NCI-H1092 (cell line): Measurements from ENCODE around the gene CIZ1.

Experiments used
- DNase-seq: peaks from one replicate; lab custom pipeline; 2025; lab: John Stamatoyannopoulos, UW

CIZ1 gene

DNA sequence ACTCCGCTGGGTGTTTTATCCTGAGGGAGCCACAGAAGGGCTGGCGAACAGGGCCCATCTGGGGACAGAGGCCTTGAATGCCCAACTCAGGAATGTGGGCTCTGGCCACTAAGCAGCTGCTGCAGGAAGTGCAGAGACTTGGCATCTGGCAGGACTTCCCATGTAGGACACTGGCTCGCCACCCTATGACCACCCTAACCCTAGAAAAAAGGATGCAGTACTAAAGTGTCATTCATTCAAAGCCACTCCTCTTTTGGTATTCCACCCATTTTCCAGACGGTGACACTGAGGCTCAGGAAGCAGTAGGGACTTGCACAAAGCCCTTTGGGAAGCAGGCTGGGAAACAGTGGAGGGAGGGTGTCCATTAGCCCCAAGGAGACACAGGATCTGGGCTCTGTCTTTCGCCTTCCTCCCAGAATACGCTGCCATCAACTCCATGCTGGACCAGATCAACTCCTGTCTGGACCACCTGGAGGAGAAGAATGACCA lies 28.3 kb downstream of the CIZ1 start:
- DNase-seq: no peak

DNA sequence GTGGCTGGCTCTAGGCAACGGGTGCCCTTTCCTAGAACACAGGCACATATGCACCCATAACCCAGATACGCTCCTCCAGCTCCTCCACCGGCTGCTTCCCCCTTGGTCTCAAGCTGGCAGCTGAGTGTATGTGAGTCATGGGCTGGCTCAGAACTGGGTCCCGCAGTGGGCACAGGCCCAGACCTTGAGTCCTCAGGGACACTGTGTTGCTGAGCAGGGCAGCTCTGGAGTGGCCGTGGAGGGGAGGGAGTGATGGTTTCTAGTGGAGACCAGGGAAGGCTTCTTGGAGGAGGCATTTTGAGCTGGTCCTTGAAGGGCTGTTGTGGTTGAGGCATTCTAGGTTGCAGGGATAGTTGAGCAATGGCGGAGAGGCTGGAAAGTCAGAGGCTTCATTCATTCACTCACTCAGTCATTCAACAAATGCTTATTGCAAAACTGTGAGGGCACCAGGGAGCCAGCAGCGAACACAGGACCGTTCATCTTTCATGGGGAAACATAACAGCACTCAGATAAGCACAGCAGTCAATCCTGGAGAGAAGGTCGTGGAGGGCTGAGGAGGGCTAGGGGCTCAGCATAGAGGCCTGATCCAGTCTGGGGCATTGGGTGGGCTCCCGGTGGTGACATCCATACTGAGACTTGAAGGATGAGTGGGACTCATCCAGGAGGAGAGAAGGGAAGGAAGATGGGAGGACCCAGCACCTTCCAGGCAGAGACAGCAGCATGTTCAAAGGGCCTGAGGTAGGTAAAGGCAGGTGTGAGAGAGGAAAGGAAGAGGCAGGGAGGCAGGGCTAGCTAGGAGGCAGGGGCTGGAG lies 29.0 kb downstream of the CIZ1 start:
- DNase-seq: no peak

DNA sequence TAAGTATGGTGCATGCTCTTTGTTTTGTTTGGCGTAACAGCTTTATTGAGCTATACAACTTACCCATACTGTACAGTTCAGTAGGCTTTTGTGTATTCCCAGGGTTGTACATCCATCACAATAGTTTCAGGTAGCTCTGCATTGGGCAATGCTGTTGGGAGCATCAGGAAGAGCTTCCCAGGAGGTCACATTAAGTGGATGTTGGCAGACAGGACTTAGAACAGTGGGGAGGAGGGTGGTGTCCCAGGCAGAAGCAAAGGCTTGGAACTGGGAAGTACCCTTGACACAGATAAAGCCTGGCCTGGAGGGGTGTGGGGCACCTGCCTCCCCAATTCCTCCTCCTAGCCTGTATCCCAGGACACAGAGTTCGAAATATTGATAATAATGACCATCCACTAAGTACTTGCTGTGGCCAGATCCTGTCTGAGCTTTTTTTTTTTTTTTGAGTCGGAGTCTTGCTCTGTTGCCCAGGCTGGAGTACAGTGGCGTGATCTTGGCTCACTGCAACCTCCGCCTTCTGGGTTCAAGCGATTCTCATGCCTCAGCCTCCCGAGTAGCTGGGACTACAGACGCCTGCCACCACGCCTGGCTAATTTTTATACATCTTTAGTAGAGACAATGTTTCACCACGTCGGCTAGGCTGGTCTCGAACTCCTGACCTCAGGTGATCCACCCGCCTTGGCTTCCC lies 30.0 kb downstream of the CIZ1 start:
- no peak for DNase-seq

DNA sequence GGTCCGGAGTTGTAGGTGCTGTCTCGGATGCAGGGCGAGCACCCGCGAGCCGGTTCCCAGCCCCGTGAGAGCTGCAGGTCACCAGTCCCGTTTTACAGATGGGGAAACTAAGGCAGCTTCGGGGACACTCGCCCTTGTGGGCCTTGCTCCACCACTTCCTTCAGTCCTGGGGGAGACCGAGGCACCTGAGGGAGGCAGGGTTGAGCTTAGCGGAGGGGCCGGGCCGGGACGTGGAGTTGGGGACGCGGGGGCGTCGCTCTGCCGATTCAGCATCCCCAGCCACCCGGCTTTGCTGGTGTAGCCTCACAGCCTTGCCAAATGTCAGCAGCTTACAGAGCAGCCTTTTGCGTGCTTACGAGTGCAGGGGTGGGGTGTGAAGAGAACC lies 30.8 kb downstream of the CIZ1 start:
- DNase-seq: no peak

DNA sequence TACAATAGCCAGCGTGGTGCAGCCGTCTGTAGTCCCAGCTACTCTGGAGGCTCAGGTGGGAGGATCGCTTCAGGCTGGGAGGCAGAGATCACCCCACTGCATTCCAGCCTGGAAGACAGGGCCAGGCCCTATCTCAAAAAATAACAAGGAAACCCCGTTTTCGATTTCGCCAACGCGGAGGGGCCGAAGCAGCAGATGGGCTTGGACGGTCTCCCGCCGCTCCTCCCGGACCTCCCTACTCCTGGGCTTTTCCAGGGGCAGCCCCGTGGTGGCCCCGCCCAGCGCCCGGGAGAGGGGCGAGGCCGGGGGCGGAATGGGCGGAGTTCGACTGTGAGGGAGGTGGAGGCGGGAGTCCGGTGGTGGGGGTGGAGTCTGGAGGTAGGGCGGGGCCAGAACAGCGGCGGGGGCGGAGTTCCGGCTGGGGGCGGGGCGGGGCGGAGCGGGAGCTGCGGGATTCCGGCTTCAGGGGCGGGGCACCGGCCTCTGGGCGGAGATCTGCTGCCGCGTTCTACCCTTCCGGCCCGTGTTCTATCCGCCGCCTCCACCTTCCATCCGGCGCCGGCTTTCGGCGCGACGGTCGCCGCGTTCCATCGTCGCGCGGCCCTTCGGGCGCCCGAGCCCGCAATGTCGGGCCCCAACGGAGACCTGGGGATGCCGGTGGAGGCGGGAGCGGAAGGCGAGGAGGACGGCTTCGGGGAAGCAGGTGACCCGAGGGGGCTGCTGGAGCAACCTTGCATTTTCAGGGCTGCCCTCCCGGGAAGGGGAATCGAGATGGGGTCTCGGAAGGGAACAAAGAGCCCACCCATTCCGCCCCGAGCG lies 31.4 kb downstream of the CIZ1 start, which contains the start of gene BBLN:
BBLN (plus strand) TSS at position 482 of the 819 bp plus-strand sequence; CDS start at position 625, 143 bp downstream.
- DNase-seq: peak; percentile 92

DNA sequence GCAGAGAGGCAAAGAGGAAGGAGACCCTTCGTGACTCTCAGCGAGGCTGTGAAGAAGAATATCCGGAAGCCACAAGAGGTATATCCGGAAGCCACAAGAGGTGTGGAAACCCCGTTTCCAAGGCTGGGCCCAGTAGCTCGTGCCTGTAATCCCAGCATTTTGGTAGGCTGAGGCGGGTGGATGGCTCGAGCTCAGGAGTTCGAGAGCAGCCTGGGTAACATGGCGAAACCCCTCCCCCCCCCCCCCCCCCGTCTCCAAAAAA lies 31.9 kb downstream of the CIZ1 start:
- no peak for DNase-seq

DNA sequence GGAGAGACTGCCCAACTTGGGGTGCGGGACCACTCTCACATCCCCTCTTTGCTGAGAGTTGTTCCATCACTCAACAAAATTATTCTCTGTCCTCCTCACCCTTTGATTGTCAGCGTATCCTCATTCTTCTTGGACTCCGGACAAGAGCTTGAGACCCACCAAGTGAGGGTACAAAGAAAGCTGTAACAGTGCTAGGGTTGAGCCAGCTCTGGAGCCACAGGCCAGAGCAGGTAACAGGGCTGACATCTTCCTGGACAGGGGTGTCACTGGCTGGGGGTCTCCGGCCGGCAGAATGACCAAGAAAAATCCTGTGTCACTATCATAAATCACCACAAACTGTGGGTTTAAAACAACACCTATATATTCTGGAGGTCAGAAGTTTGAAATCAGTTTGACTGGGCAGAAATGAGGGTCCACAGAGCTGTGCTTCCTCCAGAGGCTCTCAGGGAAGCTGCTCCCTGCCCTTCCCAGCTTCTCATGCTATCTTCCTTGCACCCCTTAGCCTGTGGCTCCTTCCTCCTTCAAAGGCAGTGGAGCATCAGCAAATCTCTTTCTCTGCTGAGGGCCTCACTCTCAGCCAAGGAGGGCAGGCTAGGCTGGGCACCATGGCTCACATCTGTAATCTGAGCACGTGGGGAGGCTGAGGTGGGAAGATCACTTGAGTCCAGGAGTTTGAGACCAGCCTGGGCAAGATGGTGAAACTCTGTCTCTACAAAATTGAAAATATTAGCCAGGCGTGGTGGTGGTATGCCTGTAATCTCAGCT lies 35.5 kb downstream of the CIZ1 start:
- DNase-seq: no peak

DNA sequence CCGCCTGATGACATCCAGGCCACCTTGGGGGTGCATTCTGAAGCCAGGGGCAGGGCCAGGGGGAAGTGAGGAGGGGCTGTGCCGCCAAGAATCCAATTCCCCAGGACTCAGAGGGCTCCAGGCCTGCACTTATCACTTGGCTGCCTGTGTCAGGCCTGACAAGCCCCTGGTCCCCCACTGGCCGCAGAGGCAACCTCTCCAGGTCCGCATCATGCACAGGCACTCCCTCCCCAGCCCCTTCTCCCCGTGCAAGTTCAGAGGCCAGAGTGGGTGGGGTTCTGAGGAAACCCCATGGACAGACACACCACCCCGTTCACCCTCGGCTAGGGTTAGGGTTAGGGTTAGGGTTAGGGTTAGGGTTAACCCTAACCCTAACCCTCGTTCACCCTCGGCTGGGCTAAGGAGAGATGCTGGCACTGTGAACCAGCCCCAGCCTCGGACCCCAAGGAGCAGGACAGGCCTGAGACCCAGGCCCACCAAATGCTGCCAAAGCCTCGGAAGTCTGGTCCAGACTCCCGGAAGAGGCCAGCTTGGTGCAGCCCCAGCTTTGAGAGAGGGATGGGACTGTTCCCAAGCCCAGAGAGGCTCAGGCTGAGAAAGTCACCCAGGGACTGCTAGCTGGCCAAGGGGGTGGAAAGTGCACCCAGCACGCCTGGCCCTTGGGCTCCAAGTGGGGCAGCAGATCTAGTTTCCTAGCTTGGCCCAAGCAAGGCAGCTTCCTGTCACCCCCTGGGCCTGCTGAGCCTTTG lies 37.3 kb downstream of the CIZ1 start:
- DNase-seq: no peak

DNA sequence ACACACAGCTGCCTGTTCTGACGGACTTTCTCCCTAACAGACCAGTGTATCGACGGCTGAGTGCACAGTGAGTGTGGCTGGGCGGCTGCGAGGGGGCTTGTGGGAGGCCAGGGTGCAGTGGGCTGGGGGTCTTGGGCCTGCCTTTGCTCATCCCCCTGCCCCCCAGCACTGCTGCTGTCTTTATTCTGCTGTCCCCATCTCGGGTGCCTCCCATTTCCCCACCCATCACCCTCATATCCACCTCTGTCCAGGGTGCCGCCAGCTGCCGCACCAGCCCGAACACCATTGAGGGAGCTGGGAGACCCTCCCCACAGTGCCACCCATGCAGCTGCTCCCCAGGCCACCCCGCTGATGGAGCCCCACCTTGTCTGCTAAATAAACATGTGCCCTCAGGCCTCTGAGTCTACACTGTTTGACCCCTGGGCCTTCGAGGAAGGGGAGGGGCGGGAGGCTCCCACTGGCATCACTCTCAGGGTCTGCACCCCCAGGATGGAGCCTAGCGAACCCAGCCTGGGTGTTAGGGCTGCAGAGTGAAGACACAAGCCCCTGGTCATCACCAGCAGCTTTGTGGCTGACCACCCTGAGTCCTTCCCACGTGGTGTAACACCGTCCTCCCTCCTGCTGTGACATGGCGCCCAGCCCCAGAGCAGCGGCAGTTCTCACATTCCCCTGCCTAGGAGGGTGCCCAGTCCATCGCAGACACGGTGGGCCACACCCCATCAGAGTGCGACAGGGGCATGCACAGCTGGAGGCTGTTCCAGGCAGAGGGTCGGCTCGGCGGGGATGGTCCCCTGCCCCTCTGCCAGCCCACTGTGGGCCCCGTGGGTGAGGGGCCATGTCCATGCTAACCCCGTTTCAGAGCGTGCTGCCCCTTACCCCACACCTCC lies 38.1 kb downstream of the CIZ1 start:
- no peak for DNase-seq

DNA sequence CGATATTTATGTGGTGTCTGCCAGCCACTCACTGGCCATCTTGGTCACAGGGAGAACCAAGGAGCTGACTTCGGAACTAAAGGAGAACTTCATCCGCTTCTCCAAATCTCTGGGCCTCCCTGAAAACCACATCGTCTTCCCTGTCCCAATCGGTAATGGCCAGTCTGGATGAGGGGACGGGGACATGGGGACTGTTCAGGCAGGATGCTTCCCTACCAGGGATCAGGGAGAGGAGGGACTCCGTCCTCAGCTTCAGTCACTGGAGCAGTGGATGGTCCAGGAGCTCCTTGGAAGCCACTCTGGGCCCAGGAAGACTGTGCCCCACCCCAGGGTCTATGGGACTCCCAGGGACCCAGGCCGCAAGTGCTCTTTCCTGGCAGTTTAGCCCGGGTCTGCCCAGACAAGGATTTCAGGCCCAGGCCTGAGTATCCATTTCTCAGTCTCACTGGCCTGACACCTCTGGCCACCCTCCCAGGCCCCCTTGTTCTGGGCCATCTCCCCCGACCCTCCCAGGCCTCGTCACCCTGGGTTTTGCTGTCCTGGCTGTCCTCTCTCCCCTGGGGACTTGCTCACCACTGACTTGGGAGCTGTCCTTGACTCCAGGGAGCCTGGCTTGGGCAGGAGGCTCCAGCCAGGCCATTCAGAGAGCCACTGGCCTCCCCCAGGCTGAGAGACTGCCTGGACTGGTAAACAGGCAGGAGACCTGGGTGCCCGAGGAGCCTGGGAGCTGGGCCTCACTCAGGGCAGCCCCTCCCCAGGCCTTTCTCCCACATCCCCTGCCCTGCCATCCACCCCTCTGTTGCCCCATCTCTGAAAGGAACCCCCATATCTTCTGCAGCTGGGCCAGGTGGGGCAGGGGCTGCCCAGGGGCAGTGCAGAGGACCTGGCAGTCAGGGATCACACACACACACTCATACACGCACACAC lies 39.0 kb downstream of the CIZ1 start:
- DNase-seq: no peak

DNA sequence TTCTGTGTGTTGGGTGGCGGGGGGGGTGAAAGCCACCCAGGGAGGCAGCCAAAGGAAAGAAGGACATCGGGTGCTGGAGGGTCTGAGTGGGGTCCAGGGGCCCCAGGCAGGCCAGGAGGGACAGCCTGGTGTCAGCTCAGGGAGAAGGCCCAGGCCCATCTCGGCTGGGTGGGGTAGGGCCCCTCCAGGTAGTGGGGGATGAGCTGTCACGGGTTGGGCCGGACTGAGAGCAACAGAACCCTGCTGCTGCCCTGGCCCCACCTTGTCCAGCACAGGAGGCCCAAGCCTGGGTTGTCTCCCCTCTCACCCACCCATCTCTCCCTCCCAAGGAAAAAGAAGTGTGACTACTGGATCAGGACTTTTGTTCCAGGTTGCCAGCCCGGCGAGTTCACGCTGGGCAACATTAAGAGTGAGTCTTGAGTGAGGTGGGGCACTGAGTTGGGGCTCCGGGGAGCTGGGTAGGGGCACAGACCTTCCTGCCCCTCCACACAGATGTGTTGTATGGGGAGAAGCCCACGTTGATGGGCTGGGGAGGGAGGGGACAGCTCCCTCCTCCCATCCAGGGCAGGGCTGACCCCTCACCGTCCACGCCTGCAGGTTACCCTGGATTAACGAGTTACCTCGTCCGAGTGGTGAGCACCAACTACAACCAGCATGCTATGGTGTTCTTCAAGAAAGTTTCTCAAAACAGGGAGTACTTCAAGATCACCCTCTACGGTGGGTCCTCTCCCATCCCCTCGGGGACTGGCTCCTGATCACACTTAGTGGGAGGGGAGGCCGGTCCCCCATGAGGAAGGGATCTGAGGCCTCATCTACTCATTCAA lies 39.9 kb downstream of the CIZ1 start:
- DNase-seq: no peak

DNA sequence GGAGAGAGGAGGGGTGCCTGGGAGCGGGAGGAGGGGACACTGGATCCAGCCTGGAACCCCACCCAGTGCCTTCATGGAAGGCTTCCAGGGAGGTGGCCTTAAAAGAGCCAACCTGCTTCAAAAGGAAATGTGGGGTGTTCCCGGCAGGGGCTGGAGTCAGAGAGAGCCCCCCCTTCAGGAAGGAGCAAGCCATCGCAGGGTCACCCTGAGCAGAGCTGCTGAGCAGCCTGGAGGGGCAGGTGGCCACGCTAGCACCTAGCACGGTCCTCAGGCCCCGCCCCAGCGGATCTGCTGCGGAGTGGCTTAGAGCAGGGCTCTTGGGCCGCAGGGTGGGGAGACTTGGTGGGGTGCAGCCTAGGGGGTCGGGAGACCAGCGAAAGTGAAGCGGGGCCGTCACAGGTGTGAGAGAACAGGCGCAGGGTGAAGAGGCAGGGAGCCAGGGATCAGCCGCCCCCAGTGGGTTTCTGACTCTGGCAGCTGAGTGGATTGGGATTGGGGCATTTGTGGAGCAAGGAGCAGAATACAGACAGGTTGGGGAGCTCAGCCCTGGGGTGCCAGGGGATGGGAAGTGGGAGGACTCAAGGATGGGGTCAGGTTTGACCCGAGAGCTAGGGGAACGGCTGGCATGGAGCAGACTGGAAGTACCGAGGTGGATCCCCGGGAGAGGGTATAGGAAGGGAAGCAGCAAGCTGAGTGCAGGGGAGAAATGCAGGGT lies 40.6 kb downstream of the CIZ1 start:
- DNase-seq: no peak

DNA sequence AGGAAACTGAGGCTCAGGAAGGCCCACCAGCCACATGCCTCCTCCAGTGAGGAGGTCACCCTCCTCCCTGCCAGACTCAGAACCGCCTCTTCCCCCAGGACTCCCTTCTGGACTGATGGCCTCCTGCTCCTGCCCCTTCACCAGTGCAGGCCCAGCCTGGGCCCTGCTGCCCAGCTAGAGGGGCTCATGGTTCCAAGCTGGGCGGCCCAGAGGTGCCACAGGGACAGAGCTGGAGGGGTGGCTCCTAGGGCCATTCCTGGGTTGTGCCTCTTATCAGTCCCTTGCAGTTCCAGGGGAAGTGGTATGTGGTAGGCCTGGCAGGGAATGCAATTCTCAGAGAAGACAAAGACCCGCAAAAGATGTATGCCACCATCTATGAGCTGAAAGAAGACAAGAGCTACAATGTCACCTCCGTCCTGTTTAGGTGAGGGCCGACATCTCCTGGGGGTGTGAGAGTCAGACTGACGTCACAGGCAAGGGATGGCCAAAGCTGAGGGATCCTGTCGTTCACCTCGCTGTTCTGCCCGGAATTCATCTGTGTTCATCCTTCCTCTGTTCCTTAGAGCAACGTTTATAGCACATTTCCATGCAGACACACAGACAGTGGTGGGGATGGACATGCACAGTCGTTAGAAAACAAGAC lies 41.3 kb downstream of the CIZ1 start:
- no peak for DNase-seq

DNA sequence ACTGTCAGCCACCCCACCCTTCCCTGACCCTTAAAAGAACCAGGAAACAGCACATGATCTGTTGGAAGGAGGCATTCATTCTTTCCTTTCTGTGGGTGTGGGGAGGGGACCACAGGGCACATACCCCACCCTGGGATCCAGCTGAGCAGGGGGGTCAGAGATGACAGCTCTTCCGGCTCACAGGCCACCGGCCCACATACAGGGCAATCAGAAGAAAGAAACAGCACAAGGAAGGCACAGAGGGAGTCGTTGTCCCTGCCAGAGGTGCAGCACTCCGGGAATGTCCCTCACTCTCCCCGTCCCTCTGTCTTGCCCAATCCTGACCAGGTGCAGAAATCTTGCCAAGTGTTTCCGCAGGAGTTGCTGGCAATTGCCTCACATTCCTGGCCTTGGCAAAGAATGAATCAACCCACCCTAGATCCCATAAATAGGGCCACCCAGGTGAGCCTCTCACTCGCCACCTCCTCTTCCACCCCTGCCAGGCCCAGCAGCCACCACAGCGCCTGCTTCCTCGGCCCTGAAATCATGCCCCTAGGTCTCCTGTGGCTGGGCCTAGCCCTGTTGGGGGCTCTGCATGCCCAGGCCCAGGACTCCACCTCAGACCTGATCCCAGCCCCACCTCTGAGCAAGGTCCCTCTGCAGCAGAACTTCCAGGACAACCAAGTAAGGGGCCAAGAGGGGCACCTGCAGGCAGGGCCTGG lies 42.2 kb downstream of the CIZ1 start, which contains the start of gene LCN2:
LCN2 (plus strand) TSS at position 453 of the 701 bp plus-strand sequence; CDS start at position 526, 73 bp downstream.
- DNase-seq: no peak

DNA sequence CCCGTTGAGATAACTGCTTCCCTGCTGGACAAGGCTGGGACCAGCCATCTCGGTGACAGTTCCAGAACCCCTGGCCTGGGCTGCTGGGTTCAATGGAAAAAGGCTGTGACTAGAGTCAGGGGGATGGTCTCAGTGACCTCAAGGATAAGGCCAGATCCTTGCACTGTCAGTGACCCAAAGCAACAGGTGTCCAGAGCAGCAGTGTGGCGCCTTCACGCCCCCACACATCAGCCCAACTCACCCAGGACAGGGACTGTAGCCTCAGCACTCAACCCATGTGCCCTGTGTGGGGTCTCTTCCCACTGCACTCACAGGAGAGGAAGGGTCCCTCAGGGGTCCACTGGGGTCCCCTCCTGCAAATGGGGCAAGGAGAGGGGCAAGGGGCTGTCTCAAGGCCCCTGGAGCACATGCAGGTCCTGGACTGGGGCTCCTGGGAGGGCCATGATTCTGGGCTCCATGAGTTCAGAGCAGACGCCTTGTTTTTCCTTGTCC lies 42.8 kb downstream of the CIZ1 start:
- DNase-seq: no peak

DNA sequence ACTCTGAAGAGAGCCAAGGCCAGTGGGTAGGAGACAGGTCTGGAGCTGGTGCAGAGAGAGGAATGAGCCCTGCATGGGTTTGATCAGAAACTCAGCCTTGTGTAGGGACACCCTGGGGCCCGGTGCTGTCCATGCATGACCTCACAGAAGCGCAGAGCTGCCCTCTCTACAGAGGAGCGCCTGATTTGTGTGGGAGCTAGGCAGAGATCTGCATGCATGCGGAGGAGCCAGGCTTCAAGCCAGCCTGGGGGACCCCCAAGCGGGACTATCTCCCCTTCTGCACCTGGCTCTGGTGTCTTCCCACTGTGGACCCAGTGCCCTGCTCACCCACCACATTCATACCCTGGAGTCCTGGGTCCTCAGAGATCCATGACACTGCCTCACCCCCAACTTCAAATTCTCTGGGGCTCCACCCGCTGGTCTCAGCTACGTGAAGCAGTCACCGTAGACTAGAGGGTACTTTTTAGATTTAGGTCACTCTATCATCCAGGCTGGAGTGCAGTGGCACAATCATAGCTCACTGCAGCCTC lies 44.7 kb downstream of the CIZ1 start:
- no peak for DNase-seq
